22Rv1 (cell line): ENCODE results near the gene SLC12A4.

ENCODE experiments used
- CTCF ChIP-seq: fragments of 450-650 bp; IDR thresholded peaks from 2 replicates; pipeline ENCODE4 v1.5.1; 2017; ENCODE audit warnings: mild to moderate bottlenecking
- ZFX ChIP-seq: fragments of 450-650 bp; IDR thresholded peaks from 2 replicates; pipeline ENCODE4 v1.6.1; 2017; ENCODE audit warnings: antibody characterized with exemption, borderline replicate concordance

- no peak for TF ChIP-seq CTCF
- no peak for TF ChIP-seq ZFX
Observed at GRCh38 chr16:67961551-67961957, 6.9 kb downstream of the SLC12A4 start.
